Esophagus muscularis mucosa (tissue), 4 donors: Measurements from ENCODE around the gene MARK3. TPM values are rescaled to one million over a fixed set of nuclear protein-coding genes. Genes with fewer than 3 reads are reported as not detected.

Source experiments
- DNase-seq: peaks from one replicate; pipeline ENCODE4 v3.0.0-alpha.2; 2017; ENCODE audit errors: extremely low spot score
- H3K27ac ChIP-seq, 4 donors: fragments of 200-600 bp; sonication (generic); replicated peaks in 1 of 4; 1 replicate in 3 of 4; 2 replicates in 1 of 4; pipeline ENCODE4 v1.5.1; 2016 to 2019; ENCODE audit warnings: mild to moderate bottlenecking in 1 of 4
- H3K27me3 ChIP-seq, 4 donors: fragments of 200-600 bp; sonication (generic); one replicate each; pipeline versions ENCODE4 v1.5.1 to v1.6.0; 2016 to 2019
- H3K36me3 ChIP-seq, 4 donors: fragments of 200-600 bp; sonication (generic); one replicate each; pipeline ENCODE4 v1.5.1; 2016 to 2019
- H3K4me1 ChIP-seq, 4 donors: fragments of 200-600 bp; sonication (generic); one replicate each; pipeline ENCODE4 v1.5.1; 2016 to 2019
- H3K4me3 ChIP-seq, 4 donors: fragments of 200-600 bp; sonication (generic); 1 replicate in 2 of 4; 2 replicates in 2 of 4; pipeline ENCODE4 v1.5.1; 2016 to 2019; ENCODE audit warnings: mild to moderate bottlenecking in 4 of 4, moderate library complexity in 1 of 4
- H3K9me3 ChIP-seq, 4 donors: fragments of 200-600 bp; sonication (generic); 1 replicate in 3 of 4; 2 replicates in 1 of 4; pipeline ENCODE4 v1.5.1; 2016 to 2019
- EP300 ChIP-seq: sonication (generic); formaldehyde crosslinking; IDR thresholded peaks from one replicate; pipeline ENCODE4 v1.6.1; 2017; ENCODE audit warnings: antibody characterized with exemption
- POLR2A ChIP-seq: fragments of 450-650 bp; IDR thresholded peaks from one replicate; pipeline ENCODE4 v1.6.1; 2017; ENCODE audit warnings: antibody characterized with exemption, moderate library complexity, mild to moderate bottlenecking, low read depth
- POLR2AphosphoS5 ChIP-seq, 2 donors: sonication (generic); formaldehyde crosslinking; IDR thresholded peaks; one replicate each; pipeline ENCODE4 v1.6.1; 2017; ENCODE audit warnings: antibody characterized with exemption in 2 of 2
- WGBS: methylation state at CpG from one replicate; pipeline ENCODE4 v1.1.5; 2018; 5-methylcytosine and 5-hydroxymethylcytosine counted together
- intact Hi-C: fragments of 100-400 bp; cut with DNase I; formaldehyde crosslinking; loops from one replicate; pipeline ENCODE4 v1.15.1; 2023
- total RNA-seq, 4 donors: library from RNA; depleted of rRNA; stranded (reverse); fragments of >200 nt; gene quantifications; one replicate each; pipeline versions ENCODE4 v1.1.0 to v1.2.1, GENCODE V29; 2016
- TF ChIP-seq, protein P1 (sequence below), 3 experiments: fragments of 200-600 bp in 2 of 3; fragments of 450-650 bp in 1 of 3; sonication (generic) in 2 of 3; IDR thresholded peaks; one replicate each; pipeline ENCODE4 v1.5.1; 2017 to 2019; ENCODE audit warnings: antibody characterized with exemption in 3 of 3, mild to moderate bottlenecking in 2 of 3, moderate library complexity in 1 of 3

Gene MARK3
- total RNA-seq, 4 donors from 2014 or later = 57.4 to 78.1 (median 68.1) TPM

DNA sequence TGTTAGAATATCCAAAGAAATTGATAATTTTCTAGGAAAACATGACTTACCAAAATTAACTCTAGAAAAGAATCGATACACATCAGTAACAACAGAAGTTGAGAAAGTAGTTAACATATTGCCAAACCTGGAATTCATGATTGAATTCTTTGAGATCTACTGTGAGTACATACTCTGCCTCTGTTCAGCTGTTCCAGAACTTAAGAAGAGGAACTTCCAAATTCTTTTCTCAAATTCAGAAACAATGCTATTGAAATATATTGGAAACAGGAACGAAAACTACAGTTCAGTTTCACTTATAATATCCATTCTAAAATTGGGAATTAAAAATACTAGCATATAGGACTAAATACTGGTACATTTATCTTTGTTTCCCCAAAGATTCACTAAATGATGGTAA is 57.9 kb downstream of the MARK3 start:
- TF ChIP-seq POLR2A = no peak
- no peak for TF ChIP-seq POLR2AphosphoS5 (IDR thresholded peaks at IDR 0.05)
- TF ChIP-seq, protein P1, sequence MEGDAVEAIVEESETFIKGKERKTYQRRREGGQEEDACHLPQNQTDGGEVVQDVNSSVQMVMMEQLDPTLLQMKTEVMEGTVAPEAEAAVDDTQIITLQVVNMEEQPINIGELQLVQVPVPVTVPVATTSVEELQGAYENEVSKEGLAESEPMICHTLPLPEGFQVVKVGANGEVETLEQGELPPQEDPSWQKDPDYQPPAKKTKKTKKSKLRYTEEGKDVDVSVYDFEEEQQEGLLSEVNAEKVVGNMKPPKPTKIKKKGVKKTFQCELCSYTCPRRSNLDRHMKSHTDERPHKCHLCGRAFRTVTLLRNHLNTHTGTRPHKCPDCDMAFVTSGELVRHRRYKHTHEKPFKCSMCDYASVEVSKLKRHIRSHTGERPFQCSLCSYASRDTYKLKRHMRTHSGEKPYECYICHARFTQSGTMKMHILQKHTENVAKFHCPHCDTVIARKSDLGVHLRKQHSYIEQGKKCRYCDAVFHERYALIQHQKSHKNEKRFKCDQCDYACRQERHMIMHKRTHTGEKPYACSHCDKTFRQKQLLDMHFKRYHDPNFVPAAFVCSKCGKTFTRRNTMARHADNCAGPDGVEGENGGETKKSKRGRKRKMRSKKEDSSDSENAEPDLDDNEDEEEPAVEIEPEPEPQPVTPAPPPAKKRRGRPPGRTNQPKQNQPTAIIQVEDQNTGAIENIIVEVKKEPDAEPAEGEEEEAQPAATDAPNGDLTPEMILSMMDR (IDR thresholded peaks at IDR 0.05) = no peak
- no peak for TF ChIP-seq EP300
- 83% methylated on average over 2 of the region's 2 CpGs for WGBS

DNA sequence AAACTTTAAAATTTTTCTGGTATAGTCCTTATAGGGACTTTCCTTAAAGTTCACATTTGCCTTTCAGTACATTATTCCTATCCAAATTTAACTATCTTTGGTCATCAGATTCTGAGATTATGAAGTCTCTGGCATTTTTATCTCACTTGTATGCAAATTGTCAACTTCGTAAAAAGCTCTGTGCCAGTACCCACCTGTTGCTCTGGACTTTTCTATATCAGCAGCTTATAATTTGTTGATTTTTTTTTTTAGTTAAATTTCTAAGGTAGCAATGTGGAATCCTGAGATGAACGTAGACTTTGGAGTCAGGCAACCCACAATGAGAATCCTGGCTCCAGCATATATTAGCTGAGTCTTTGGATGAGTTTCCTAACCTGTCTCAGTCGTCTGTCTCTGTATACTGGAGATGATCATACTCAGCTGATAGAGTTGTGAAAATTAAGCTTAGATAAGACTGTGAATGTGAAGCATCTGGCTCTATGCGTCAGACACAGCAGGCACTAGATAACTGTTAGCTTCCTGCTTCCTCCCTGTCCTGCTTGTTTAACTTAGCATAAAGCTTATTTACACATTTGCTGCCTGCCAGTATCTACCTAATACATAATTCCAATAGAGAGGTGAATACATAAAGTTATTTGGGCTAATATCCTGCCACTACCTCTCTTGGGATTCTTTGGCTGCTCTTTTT is 59.8 kb downstream of the MARK3 start:
- Histone ChIP-seq H3K36me3 (peaks cover 0 to 8% (median 6%) of the 10 kb centered on the region in 4 donors), H3K4me3 (no peak overlapping the region), H3K4me1 (peaks cover 4 to 37% (median 23%) of the 10 kb centered on the region in 4 donors), H3K27ac (no peak overlapping the region), H3K27me3 (no peaks in the 10 kb centered on the region), H3K9me3 (no peaks in the 10 kb centered on the region)
- no peak for DNase-seq
- intact Hi-C loops = no loop called here
- TF ChIP-seq POLR2A = no peak
- TF ChIP-seq, protein P1 (IDR thresholded peaks at IDR 0.05) = no peak
- 71% methylated on average over 4 of the region's 4 CpGs for WGBS

More for the DNA sequence above, 57.9 kb downstream of the MARK3 start:
- Histone ChIP-seq H3K27me3 (no peaks in the 10 kb centered on the region), H3K36me3 (peaks cover 0 to 23% (median 14%) of the 10 kb centered on the region in 4 donors), H3K9me3 (no peaks in the 10 kb centered on the region), H3K4me1 (peaks cover 4 to 25% (median 21%) of the 10 kb centered on the region in 4 donors), H3K4me3 (no peak overlapping the region), H3K27ac (no peak overlapping the region)
- DNase-seq = no peak
- intact Hi-C loops = no loop called here

DNA sequence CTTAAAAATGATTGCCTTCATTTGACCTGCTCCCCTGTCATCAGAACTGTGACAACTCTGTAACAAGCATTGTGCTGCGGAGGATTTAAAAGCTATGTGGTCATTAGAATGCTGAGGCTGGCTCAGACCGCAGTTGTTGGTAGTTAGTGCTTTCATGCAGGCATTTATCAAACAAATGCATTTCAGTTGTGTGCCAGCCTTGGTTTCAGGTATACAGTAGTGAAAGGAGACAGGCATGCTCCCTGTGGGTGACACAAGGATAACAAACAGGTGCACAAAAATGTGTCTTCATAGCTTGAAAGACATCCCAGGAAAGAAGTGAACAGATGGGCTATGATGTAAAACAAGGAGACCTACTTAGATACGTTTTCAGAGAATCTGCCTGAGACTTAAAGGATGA is 60.6 kb downstream of the MARK3 start:
- no peaks in the 10 kb centered on the region for H3K9me3 ChIP-seq
- no peaks in the 10 kb centered on the region for H3K27me3 ChIP-seq
- peaks cover 4 to 37% (median 24%) of the 10 kb centered on the region in 4 donors for H3K4me1 ChIP-seq
- H3K27ac ChIP-seq = no peak overlapping the region
- intact Hi-C loops = no loop called here
- no peak for DNase-seq
- TF ChIP-seq, protein P1 (IDR thresholded peaks at IDR 0.05) = no peak
- TF ChIP-seq EP300 (no peak), POLR2A (no peak), POLR2AphosphoS5 (IDR thresholded peaks at IDR 0.05) (no peak)
- H3K36me3 ChIP-seq = no peaks in the 10 kb centered on the region
- no peak overlapping the region for H3K4me3 ChIP-seq
- 82% methylated on average over 3 of the region's 3 CpGs for WGBS

DNA sequence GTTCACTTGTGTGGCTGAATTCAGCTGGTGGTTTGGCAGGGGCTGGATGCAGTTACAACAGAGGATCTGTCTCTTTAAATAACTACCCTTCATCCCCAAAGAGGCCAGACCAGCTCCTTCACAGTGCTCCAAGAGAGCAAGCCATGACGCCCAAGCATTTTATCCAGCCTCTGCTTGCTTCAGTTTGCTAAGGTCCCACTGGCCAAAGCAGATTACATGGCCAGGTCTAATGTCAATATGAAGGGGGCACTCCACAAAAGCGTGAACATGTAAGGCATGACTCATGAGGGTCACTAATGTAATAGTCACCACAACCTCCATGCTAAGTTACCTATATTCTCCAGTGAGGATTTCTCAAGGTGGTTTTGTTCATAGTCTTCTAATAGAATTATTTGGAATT is 62.9 kb downstream of the MARK3 start:
- Histone ChIP-seq H3K27ac (no peak overlapping the region), H3K4me3 (no peak overlapping the region), H3K27me3 (no peaks in the 10 kb centered on the region), H3K36me3 (peaks cover 0 to 7% (median 3%) of the 10 kb centered on the region in 4 donors), H3K9me3 (no peaks in the 10 kb centered on the region), H3K4me1 (peaks cover 4 to 37% (median 24%) of the 10 kb centered on the region in 4 donors)
- intact Hi-C loops = no loop called here
- DNase-seq = no peak
- WGBS = 97% methylated on average over 2 of the region's 2 CpGs
- TF ChIP-seq EP300 (no peak), POLR2AphosphoS5 (IDR thresholded peaks at IDR 0.05) (no peak), POLR2A (no peak)
- TF ChIP-seq, protein P1 (IDR thresholded peaks at IDR 0.05) = no peak
